Dedifferentiated amniotic fluid mesenchymal stem cell (primary cell): ENCODE data around the gene CCDC137.

Source experiments
- DNase-seq: peaks from one replicate; pipeline ENCODE4 v3.0.0-alpha.2; 2016; ENCODE audit errors: extremely low spot score

The CCDC137 gene

DNA sequence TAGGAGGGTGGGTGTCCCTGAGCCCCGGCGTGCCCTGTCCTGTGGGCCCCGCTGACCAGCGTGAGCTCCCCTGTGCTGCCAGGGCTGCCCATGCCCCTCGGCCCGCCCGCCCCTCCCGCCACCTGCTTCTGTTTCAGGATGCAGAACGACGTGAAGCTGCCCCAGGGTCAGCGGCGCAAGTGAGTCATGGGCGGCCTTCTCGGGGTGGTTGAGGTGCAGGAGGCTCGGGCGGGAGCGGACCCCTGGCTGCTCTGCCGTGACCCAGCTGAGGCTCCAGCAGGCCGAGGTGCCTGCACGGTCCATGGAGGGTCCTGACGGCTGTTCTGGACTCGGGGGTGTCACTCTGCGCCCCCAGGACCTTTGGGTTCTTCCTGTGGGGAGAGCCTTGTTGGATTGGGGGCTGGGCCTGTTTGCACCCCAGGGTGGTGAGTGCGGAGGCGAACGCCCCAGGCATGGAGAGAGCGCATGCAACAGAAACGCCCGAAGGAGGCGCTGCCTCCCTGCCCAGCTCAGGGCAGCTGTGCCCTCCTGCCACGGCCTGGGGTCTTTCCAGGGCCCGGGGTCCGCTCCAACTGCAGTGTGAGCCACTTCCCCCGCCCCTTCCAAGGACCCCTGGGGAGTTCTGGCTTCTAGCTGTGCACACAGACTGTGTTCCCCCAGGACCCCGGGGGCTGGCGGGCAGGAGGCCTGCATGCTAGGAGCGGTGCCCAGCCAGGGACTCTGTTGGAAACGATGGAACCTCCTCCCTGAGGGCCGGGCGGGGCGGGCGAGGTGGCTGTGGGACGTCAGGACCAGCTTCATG is 49.5 kb downstream of the CCDC137 start:
- no peak for DNase-seq

GRCh38 chr17:81716674-81716996 is 50.1 kb downstream of the CCDC137 start:
- no peak for DNase-seq

GRCh38 chr17:81717049-81717765 is 50.7 kb downstream of the CCDC137 start:
- no peak for DNase-seq

DNA sequence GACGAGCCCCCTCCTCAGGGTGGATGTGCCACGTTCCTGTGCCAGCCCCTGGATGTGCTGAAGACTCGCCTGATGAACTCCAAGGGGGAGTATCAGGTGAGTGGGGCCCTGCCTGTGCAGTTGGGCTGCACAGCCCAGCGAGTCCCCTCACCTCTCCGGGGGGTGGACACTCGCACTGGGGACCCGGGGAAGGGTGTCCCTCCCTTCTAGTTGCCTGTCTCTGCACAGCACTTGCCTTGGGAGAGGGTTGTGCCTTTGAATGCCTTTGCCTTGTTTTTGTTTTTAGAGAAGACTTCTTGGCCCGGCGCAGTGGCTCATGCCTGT is 51.2 kb downstream of the CCDC137 start:
- no peak for DNase-seq

GRCh38 chr17:81719410-81720266 is 53.1 kb downstream of the CCDC137 start:
- DNase-seq: no peak

DNA sequence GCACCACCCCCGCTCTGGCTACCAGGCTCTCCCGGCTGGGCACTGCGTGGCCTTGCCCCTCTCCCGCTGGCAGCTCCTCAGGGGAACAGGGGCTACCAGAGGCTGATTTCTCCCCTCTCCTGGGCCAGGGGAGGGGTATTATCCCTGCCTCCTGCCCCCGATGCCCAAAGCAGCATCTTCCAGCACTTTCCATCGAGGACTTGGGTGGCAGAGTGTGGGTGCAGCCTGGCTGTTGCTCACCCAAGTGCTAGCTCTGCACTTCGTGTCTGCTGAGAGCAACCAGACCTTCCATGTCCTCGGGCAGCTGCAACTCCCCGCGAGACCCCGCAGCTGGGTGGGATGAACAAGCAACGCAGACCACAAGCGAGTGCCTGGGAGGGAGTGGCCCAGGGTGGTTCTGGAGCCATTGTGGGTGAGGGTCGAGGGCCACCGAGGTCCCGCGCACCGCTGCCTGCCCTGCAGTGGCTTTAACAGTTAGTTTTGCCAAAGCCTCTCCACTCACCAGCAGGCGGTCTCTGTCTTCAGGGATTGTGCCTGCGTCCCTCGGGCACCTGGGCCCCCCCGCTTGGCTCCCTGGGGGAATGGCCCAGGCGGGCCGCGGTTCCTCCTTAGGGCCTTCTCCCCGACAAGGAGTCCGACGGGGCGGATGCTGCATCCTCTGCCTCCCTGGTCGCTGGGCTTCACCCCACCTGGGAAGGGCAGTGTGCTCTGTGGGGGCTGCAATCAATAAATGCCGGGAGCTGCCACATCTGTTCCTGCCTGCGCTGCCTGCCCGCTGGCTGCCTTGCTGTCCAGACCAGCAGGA is 53.9 kb downstream of the CCDC137 start:
- DNase-seq: no peak

DNA sequence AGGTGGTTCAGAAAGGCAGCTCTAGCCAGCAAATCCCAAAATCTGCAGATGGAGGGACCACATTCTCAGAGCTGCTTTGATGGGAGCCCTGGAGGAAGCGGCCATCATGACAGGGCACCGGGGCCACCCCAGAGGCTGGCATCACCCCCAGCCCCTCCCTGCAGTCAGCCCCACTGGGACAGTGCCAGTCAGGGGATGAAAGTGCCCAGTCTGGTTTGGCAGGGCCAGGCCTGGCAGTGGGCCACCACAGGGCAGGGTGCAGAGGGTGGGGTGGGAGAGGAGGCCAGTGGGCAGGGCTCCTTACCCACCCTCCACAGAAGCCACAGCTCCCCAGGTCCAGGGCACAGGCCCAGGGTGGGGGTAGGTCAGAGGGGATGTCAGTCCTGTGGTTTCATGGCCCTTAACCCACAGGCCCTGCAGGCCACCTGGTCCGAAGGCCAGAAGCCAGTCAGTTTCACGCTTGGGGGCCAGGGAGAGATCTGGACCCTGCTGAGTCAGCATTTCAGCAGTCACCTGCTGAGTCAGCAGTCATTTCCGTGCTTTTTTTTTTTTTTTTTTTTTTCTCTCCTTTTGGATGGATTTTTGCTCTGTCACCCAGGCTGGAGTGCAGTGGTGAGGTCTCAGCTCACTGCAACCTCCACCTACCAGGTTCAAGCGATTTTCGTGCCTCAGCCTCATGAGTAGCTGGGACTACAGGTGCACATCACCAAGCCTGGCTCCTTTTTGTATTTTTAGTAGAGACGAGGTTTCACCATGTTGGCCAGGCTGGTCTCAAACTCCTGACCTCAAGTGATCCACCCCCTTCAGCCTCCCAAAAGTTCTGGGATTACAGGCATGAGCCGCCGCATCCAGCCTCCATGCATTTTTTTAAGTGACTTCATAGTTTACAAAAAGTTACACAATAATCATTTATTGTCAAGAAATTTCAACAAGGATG is 55.9 kb downstream of the CCDC137 start:
- DNase-seq: no peak
